SU-DHL-6 (cell line): ENCODE measurements around the gene LAPTM5.

Source experiments
- CTCF ChIP-seq: fragments of 200-600 bp; sonication (generic); IDR thresholded peaks from one replicate; pipeline ENCODE4 v1.5.1; 2017; ENCODE audit warnings: antibody characterized with exemption, mild to moderate bottlenecking, low read length, moderate library complexity; ENCODE audit not compliant: insufficient read depth, poor library complexity, severe bottlenecking
- EZH2phosphoT487 ChIP-seq: fragments of 200-600 bp; sonication (generic), shearing (Covaris generic); conservative IDR thresholded peaks from 2 replicates; pipeline ENCODE4 v1.6.1; 2018; ENCODE audit warnings: mild to moderate bottlenecking, antibody characterized with exemption, low read length, moderate library complexity, mixed read lengths

- TF ChIP-seq CTCF (no peak), EZH2phosphoT487 (no peak)
These were observed 18.8 kb upstream of the LAPTM5 start for GRCh38 chr1:30776097-30777059.
